Hematopoietic multipotent progenitor cell treated with erythropoietin and hydrocortisone succinate and interleukin-3 and kit ligand, for 4 days (in vitro differentiated cells): ENCODE data around the gene SLC39A11.
A peak's percentile ranks its signal among the peaks of the same experiment; 100 is the strongest.
"Not testable (repeated sequence)": the region's sequence is repeated elsewhere in the genome, so short reads cannot be mapped to it uniquely, and the experiment has no call there.

Source experiments
- DNase-seq: peaks from one replicate; pipeline ENCODE4 v3.0.0-alpha.2; 2015

SLC39A11 gene

GRCh38 chr17:72816406-72816805, 276.1 kb downstream of the SLC39A11 start:
- DNase-seq = no peak

- DNase-seq = peak; percentile 26
Measured at GRCh38 chr17:72813481-72813880, 279.0 kb downstream of the SLC39A11 start.

- DNase-seq = no peak
Measured at GRCh38 chr17:72812823-72813222, 279.7 kb downstream of the SLC39A11 start.

- DNase-seq = peak; percentile 70
Measured at GRCh38 chr17:72811976-72812687, 280.4 kb downstream of the SLC39A11 start.

- no peak for DNase-seq
Measured at GRCh38 chr17:72810991-72811508, 281.4 kb downstream of the SLC39A11 start.

GRCh38 chr17:72806011-72806410, 286.5 kb downstream of the SLC39A11 start:
- DNase-seq = no peak

GRCh38 chr17:72804949-72805707, 287.4 kb downstream of the SLC39A11 start:
- no peak for DNase-seq

GRCh38 chr17:72802726-72803125, 289.8 kb downstream of the SLC39A11 start:
- no peak for DNase-seq

- no peak for DNase-seq
Measured at GRCh38 chr17:72797142-72797541, 295.3 kb downstream of the SLC39A11 start.

GRCh38 chr17:72795941-72796340, 296.5 kb downstream of the SLC39A11 start:
- no peak for DNase-seq

- DNase-seq = no peak
Measured at GRCh38 chr17:72794152-72794551, 298.3 kb downstream of the SLC39A11 start.

GRCh38 chr17:72792771-72793170, 299.7 kb downstream of the SLC39A11 start:
- no peak for DNase-seq

GRCh38 chr17:72790190-72790589, 302.3 kb downstream of the SLC39A11 start:
- no peak for DNase-seq

GRCh38 chr17:72789711-72790110, 302.8 kb downstream of the SLC39A11 start:
- DNase-seq = no peak

GRCh38 chr17:72788950-72789585, 303.4 kb downstream of the SLC39A11 start:
- no peak for DNase-seq

GRCh38 chr17:72786209-72786608, 306.3 kb downstream of the SLC39A11 start:
- no peak for DNase-seq

GRCh38 chr17:72782985-72783701, 309.3 kb downstream of the SLC39A11 start:
- no peak for DNase-seq

GRCh38 chr17:72782437-72782836, 310.1 kb downstream of the SLC39A11 start:
- DNase-seq = not testable (repeated sequence)

- peak; percentile 32 for DNase-seq
Measured at GRCh38 chr17:72778169-72779151, 314.0 kb downstream of the SLC39A11 start.

GRCh38 chr17:72775919-72776318, 316.6 kb downstream of the SLC39A11 start:
- no peak for DNase-seq

- DNase-seq = no peak
Measured at GRCh38 chr17:72775237-72775636, 317.3 kb downstream of the SLC39A11 start.

- DNase-seq = no peak
Measured at GRCh38 chr17:72774236-72774635, 318.3 kb downstream of the SLC39A11 start.
